ENCODE measurements around the gene TEX10. TPM values are rescaled to one million over a fixed set of nuclear protein-coding genes. Genes with fewer than 3 reads are reported as not detected.
A peak's percentile ranks its signal among the peaks of the same experiment; 100 is the strongest.

The TEX10 gene
- total and polyA plus RNA-seq, 2 donors (not counting 3 experiments of a cell fraction or from before 2014, with no cell fraction given), result 13.6 to 21.2 TPM

- H3K9ac ChIP-seq (replicated peaks; ENCODE audit: extremely low read depth, insufficient read depth, low read length), result no peak overlapping the region
- H3K9me3 ChIP-seq (replicated peaks; ENCODE audit: control insufficient read depth, insufficient read depth, low read length), result no peaks in the 10 kb centered on the region
- H3K27ac ChIP-seq (ENCODE audit: insufficient read depth, low read depth, low read length), result no peak overlapping the region
- H4K20me1 ChIP-seq (replicated peaks; ENCODE audit: control insufficient read depth, extremely low read depth, insufficient read depth, low read length), result no peaks in the 10 kb centered on the region
- FAIRE-seq, result no peak
- intact Hi-C loops (cut with micrococcal nuclease) (loop anchor here (1.0 to 5.0 kb wide), 4 partner anchors 107 to 1161 kb away; no protein-coding TSS in a partner anchor), dilution Hi-C loops (cut with MboI; ENCODE audit: extremely low pct_ligation_motif_present, low sequenced_read_pairs) (loop anchor here (25.0 kb wide), 1 partner anchor 113 kb away; the partner anchor contains the start of gene MSANTD3)
- H3K79me2 ChIP-seq (ENCODE audit: control insufficient read depth, insufficient read depth, low read length), result no peaks in the 10 kb centered on the region
- H3K4me1 ChIP-seq (ENCODE audit: control insufficient read depth, extremely low read depth, insufficient read depth, low read length), result no peaks in the 10 kb centered on the region
- POLR2A ChIA-PET, result interaction anchor here (0.6 to 1.0 kb wide), 2 partner anchors 9 to 231 kb away, joined by 3 read pairs; no protein-coding TSS in a partner anchor
- DNase-seq (ENCODE audit: low read depth, low spot score), result peak; percentile 26
- no TSS peak for BruUV-seq (replicated peaks)
- no peak overlapping the region for H3K4me2 ChIP-seq (ENCODE audit: insufficient read depth, low read length)
- no peaks in the 10 kb centered on the region for H3K27me3 ChIP-seq (ENCODE audit: control insufficient read depth in 2 of 2, insufficient read depth in 2 of 2, low read length in 2 of 2)
- peaks cover under 1 to 9% of the 10 kb centered on the region in 2 experiments for H3K36me3 ChIP-seq (ENCODE audit: control insufficient read depth in 2 of 2, extremely low read depth in 1 of 2, insufficient read depth in 2 of 2, low read length in 2 of 2)
- CTCF ChIA-PET, result interaction anchor here (0.5 to 4.0 kb wide), 104 partner anchors 8 to 1348 kb away, joined by 3 to 42 read pairs (median 4); partner anchors contain the start of genes MSANTD3, NR4A3, TEX10 and TMEFF1
- TF ChIP-seq JUN (IDR thresholded peaks at IDR 0.05; ENCODE audit: borderline replicate concordance, insufficient read depth, insufficient read length, low read depth) (no peak), CTCF (IDR thresholded peaks at IDR 0.05; ENCODE audit: extremely low read depth in 1 of 2, insufficient read depth in 1 of 2, low read depth in 1 of 2, low read length in 2 of 2) (peak in 1 of 2 donors; percentile 23), GATA2 (IDR thresholded peaks at IDR 0.05; ENCODE audit: insufficient read depth, insufficient read length, low read depth, low read length) (no peak), EZH2 (IDR thresholded peaks at IDR 0.05; ENCODE audit: borderline replicate concordance, low read depth, low read length, severe bottlenecking) (no peak), POLR2AphosphoS5 (IDR thresholded peaks at IDR 0.05; ENCODE audit: insufficient read depth, low read depth, low read length) (no peak), MAX (IDR thresholded peaks at IDR 0.05; ENCODE audit: insufficient read depth, insufficient read length) (no peak)
- no peaks in the 10 kb centered on the region for H3K9me1 ChIP-seq (replicated peaks; ENCODE audit: control insufficient read depth, extremely low read depth, insufficient read depth, low read length)
- H3K4me3 ChIP-seq (replicated peaks in 1 of 3; ENCODE audit: insufficient read depth in 1 of 3, low read depth in 1 of 3, low read length in 3 of 3), result no peak overlapping the region
- H2AFZ ChIP-seq (ENCODE audit: low read depth, low read length), result no peak overlapping the region
Observed at GRCh38 chr9:100324594-100325200, 28.0 kb downstream of the TEX10 start.
